ENCODE results near the gene HGF. TPM values are rescaled to one million over a fixed set of nuclear protein-coding genes. Genes with fewer than 3 reads are reported as not detected.

HGF gene
- total and polyA plus RNA-seq, 2 of the 13 experiments (the other 11 are each of a cell fraction or from before 2014, with no cell fraction given): not detected

DNA sequence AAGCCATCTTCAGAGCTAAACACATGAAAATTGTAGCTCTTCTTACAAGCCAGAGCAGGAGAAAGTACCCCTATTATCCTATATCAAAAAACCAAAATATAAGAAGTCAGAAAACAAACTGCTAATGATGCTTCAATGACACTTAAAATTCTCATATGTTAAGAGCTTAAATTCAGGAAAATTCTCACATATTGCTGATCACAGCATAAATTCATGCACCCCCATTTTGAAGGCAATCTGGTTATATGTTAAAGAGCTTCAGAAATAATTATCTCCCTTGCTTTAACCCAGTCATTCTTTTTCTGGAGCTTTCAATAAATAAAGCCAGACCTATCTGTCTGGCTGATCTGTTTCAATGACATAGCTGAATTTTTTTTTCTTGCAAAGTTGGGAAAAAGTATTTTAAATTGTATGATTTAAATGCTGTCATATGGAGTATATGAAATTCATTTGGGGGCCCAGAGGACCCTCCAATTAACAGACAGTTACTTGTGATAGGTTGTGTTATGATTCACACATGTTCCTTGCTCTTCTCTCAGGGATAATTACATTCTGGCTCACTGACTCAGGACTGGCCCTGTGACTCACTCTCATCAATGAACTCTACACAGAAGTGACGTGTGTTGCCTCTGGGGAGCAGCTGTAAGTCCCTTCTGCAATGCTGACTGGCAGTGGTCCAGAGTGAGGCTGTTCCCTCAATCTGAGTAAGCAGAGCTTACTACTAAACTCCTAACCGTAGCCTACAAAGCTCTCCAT, 85.2 kb downstream of the HGF start:
- POLR2A ChIA-PET: no interaction called here
- no peak for FAIRE-seq
- H3K27ac ChIP-seq (ENCODE audit: extremely low read length, insufficient read depth, low read length): no peak overlapping the region

More for the DNA sequence above, 85.2 kb downstream of the HGF start:
- TF ChIP-seq XBP1 (CRISPR knock-in tag; IDR thresholded peaks at IDR 0.05) (no peak), MAFF (IDR thresholded peaks at IDR 0.05; ENCODE audit: low read depth, low read length) (peak; percentile 93), ZNF670 (CRISPR knock-in tag; IDR thresholded peaks at IDR 0.05; ENCODE audit: borderline replicate concordance) (no peak), ZNF678 (CRISPR knock-in tag; IDR thresholded peaks at IDR 0.05) (no peak), MAFK (conservative IDR thresholded peaks at IDR 0.05 in 1 of 2, IDR thresholded peaks at IDR 0.05 in 1 of 2; ENCODE audit: low read length in 2 of 2) (peak; percentile 89 to 95), GABPA (IDR thresholded peaks at IDR 0.05; ENCODE audit: low read depth, low read length) (no peak), GABPA (CRISPR knock-in tag; IDR thresholded peaks at IDR 0.05; ENCODE audit: low read depth) (no peak), FOSL2 (CRISPR knock-in tag; IDR thresholded peaks at IDR 0.05) (peak; percentile 72), ELF1 (CRISPR knock-in tag; IDR thresholded peaks at IDR 0.05) (no peak), CREB1 (IDR thresholded peaks at IDR 0.05) (peak; percentile 66), CREB1 (CRISPR knock-in tag; IDR thresholded peaks at IDR 0.05) (no peak), ZEB1 (IDR thresholded peaks at IDR 0.05; ENCODE audit: insufficient replicate concordance, low read depth) (no peak), ZMAT3 (CRISPR knock-in tag; conservative IDR thresholded peaks at IDR 0.05) (no peak)
- TF ChIP-seq, protein P1, sequence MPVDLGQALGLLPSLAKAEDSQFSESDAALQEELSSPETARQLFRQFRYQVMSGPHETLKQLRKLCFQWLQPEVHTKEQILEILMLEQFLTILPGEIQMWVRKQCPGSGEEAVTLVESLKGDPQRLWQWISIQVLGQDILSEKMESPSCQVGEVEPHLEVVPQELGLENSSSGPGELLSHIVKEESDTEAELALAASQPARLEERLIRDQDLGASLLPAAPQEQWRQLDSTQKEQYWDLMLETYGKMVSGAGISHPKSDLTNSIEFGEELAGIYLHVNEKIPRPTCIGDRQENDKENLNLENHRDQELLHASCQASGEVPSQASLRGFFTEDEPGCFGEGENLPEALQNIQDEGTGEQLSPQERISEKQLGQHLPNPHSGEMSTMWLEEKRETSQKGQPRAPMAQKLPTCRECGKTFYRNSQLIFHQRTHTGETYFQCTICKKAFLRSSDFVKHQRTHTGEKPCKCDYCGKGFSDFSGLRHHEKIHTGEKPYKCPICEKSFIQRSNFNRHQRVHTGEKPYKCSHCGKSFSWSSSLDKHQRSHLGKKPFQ (CRISPR knock-in tag; IDR thresholded peaks at IDR 0.05; ENCODE audit: insufficient replicate concordance): no peak
- Histone ChIP-seq H3K9ac (ENCODE audit: insufficient read depth, low read depth, low read length) (no peak overlapping the region), H3K36me3 (replicated peaks in 1 of 2; ENCODE audit: control insufficient read depth in 1 of 2, insufficient read depth in 2 of 2, low read length in 2 of 2) (no peaks in the 10 kb centered on the region), H3K9me3 (ENCODE audit: low read length) (no peaks in the 10 kb centered on the region), H3K4me3 (replicated peaks in 1 of 3; ENCODE audit: insufficient read depth in 1 of 3, low read depth in 2 of 3, low read length in 3 of 3) (no peak overlapping the region), H3K27me3 (ENCODE audit: control insufficient read depth in 1 of 2, insufficient read depth in 2 of 2, low read length in 2 of 2) (no peaks in the 10 kb centered on the region; a peak in 1 of 5 replicates), H2AFZ (ENCODE audit: low read length) (no peak overlapping the region), H3K79me2 (ENCODE audit: insufficient read depth, low read length) (no peaks in the 10 kb centered on the region), H4K20me1 (ENCODE audit: insufficient read depth, low read length) (no peaks in the 10 kb centered on the region), H3K4me2 (ENCODE audit: low read depth, low read length) (no peak overlapping the region), H3K4me1 (ENCODE audit: insufficient read depth, low read length) (no peaks in the 10 kb centered on the region)
- BruUV-seq (replicated peaks): no TSS peak
- WGBS (ENCODE audit: low lambda C conversion rate): 0% methylated on average over 2 of the region's 2 CpGs
- DNase-seq (ENCODE audit: low spot score) (peak; percentile 53), ATAC-seq (peak; percentile 80)
- in situ Hi-C loops (cut with HindIII; ENCODE audit: extremely low pct_ligation_motif_present, low pct_unique_long_range_greater_than_20kb): no loop called here
- CTCF ChIA-PET (ENCODE audit: low intra/inter-chr PET ratio, low total read pairs): no interaction called here
- intact Hi-C loops (cut with micrococcal nuclease; ENCODE audit: unreplicated experiment): no loop called here

Data from HepG2 (cell line).